Right forelimb (tissue), 1 donor: ENCODE results near the gene NUDC.
"Not testable (repeated sequence)": the region's sequence is repeated elsewhere in the genome, so short reads cannot be mapped to it uniquely, and the experiment has no call there.

Source experiments
- DNase-seq: peaks from one replicate; pipeline ENCODE4 v3.0.0-alpha.2; 2018

The NUDC gene

DNA sequence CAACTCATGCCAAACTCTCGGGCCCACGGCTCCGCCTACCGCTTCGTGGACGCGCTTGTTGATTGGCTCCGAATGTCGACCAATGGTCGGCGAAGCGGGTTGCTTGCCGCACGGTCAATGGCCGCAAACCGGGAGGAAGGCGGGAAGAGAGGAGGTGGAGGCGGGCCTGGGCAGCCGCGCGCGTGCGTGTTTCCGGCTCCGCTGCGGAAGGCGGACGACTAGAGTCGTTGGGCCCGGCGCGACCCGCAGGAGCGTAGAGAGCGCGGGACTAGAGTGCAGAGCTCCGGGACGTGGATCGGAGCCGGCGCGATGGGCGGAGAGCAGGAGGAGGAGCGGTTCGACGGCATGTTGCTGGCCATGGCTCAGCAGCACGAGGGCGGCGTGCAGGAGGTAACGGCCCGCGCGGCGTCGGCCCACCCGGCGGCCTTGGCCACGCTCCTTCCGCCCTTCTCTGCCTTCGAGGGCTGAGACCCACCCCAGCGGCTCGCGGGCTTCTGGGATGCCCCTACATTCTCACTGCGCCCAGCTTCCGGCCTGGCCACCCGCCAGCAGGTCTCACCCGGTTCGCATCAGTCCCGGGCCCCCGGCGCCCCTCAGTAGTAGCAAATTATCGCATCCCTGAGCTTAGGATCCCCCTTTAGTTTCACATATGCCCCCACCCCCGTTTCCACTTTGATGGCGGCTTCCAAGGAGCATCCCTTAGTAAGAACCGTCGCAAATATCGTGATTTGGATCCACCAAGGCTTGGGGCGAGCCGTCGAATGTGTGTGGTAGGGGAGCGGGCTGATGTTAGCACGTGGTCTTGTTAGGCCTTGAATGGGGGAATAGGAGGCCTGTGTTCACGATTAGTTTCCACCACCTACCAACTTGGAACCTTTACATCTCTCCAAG, at the start of gene NUDC:
Gene NUDC (plus strand): TSS at position 204 of the 891 bp plus-strand sequence. CDS start 106 bp downstream, at position 310.
- DNase-seq = peak; percentile 96

DNA sequence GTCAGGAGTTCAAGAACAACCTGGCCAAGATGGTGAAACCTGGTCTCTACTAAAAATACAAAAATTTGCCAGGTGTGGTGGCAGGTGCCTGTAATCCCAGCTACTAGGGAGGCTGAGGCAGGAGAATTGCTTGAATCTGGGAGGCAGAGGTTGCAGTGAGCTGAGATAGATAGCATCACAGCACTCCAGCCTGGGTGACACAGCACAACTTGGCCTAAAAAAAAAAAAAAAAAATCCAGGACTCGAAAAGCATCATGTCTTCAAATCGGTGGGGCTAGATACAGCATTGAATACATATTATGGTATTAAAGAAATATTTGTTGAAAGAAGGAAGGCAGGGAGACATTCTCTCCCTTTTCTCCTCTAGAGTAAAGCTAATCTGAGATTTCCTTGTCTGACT, 48.4 kb upstream of the NUDC start:
- not testable (repeated sequence) for DNase-seq

- DNase-seq = no peak
Observed at GRCh38 chr1:26874896-26875295, 46.6 kb upstream of the NUDC start.

DNA sequence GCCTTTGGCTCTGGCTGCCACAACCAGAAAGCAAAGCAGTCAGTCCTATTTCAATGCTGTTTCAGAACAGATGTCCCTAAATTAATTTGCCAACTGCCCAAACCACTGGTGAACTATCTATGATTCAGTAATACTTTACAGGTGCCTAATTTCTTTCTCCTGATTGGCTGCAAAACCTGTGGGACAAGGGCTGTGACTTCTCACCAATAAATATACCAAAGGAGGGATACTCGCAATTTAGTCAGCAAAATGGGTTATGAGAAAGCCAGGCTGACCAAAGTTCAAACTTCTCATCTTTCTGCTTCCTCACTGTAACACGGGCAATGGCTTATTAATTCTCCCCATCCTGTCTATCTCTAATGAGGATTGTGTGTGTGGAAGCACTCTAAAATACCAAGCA, 44.2 kb upstream of the NUDC start:
- DNase-seq = no peak

DNA sequence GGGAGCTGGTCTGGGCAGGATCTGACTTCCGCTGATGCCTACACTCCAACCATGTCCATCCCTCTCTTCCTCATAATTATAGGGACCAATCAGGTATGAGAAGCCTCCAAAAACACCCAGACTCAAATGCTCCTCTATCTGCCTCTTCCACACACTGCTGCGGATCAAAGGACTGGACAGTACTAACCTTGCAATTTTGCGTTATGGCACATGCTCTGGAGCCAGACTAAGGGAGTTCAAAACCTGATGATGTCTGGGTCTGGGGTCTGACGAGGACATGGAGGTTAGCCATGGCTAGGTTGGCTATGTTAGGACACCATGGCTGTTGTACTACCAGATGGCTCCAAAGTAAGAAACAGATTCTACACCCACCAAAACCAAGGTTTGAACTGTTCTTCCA, 41.8 kb upstream of the NUDC start:
- DNase-seq = no peak

- not testable (repeated sequence) for DNase-seq
Observed at GRCh38 chr1:26881611-26882010, 39.9 kb upstream of the NUDC start.

DNA sequence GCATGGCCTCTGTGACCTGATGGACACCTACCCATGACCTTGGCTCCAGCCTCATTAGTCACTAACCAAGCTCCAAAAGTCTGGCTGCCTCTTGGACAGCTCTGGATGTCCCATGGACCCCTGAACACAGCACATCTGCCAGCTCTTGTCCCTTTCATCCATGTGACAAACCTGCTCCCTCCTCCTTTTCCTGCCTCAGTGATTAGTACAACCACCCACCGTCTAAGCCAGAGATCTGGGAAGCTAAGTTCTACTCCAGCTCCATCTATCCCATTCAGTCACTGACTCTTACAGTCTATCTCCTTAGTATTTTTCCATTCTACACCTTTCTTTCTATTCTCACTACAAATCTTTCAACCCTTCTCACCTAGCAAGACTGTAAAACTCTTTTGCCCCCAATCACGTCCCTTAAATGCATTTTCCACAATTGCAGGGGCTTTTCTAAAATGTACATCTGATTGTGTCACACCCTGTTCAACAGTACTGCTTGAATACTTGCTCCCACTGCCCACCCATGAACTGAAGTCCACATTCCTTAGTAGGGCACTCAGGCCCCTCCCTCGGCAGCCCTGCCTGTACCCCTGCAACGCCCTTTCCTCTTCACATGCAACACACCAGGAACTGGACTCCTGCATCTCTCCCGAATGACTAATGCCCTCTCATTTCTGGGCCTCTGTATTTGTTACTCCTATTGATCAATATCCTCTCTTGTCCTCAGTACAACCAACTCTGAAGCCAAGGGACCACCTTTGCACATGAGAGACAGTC, 38.7 kb upstream of the NUDC start:
- DNase-seq = no peak

DNA sequence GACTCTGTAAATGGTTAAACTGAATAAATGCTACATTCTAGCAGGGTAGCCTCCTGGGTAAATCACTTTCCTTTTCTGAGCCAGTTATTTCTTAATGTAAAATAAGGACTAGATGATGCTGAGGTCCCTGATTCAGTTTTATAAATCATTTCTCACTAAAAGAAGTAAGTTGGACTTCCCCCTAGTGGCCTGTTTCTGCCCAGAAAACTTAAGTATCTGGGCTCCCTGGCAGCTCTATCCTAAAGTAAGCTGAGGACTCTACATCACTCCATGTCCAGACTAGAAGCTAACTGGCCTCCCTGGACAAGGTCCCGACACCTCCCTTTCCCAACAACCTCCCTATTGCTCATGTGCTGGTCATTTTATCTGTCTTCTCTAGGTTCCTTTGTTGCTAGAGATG, 34.4 kb upstream of the NUDC start:
- DNase-seq = no peak

- no peak for DNase-seq
Observed at GRCh38 chr1:26888231-26888630, 33.3 kb upstream of the NUDC start.

- DNase-seq = peak; percentile 87
Observed at GRCh38 chr1:26889551-26890466, 31.7 kb upstream of the NUDC start, which contains the start of gene GPN2. GPN2 (minus strand) TSS chr1:26890283; CDS start chr1:26890096, 187 bp downstream.

GRCh38 chr1:26890467-26890796, 31.1 kb upstream of the NUDC start:
- DNase-seq = no peak

GRCh38 chr1:26894263-26894662, 27.3 kb upstream of the NUDC start:
- DNase-seq = no peak

GRCh38 chr1:26897351-26897750, 24.2 kb upstream of the NUDC start:
- no peak for DNase-seq

DNA sequence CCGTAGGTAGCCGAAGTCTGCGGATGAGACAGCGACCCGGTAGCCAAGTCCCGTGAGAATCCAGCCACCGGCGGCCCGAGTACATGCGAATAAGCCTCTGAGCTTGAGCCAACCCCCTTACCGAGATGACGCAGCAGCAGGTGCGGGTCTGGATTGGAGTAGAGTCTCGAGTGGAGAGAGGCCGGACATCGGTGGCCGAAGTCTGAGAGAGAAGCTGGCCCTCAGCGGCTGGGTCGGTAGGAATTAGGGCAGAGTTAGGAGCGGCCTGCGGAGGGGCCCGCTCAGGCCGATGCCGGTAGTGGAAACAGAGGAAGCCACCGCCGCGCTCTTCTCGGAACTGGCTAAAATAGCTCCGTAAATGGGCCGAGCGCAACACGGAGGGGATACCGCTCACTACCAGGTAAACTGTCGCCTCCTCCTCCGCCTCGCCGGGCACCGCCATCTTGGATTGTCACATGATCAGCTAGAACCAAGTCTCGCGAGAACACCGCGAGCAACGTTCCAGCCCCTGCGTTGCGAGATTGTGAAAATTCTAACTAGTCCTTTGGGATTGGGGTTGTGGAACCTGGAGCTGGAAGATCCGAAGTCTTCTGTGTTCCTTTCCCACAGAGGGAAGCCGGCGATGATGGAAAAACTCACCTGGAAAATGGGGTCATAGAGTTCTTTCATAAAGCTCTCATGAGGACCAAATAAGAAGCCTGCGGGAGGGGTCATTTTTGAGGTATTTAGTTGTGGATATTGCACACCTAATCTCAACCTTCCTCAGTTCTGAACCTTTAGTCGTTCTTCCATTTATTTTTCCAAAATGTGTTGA, 21.3 kb upstream of the NUDC start, which contains the start of gene GPATCH3:
Gene GPATCH3 (minus strand): TSS at position 467 of the 814 bp plus-strand sequence. CDS start 25 bp downstream, at position 442.
- DNase-seq = peak; percentile 95

GRCh38 chr1:26900815-26901511, 20.6 kb upstream of the NUDC start:
- no peak for DNase-seq

- no peak for DNase-seq
Observed at GRCh38 chr1:26907071-26907917, 14.2 kb upstream of the NUDC start.

DNA sequence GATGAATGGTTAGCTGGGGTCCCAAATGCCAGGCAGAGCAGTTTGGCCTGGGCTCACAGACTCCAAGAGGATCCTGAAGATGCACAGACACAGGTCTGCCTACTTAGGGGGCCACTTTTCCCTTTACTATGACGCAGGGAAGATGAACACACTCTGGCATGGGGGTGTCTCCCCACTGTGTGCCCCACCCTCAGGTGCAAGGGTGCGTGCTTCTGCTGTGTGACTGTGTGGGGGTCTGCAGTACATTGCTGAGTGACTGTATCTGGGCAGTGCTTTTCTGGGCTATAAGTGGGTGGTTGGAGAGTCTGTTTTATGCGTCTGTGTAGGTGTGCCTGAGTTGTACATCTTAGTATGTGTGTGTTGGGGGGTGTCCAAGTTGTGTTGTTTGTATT, 11.6 kb upstream of the NUDC start:
- no peak for DNase-seq

- DNase-seq = no peak
Observed at GRCh38 chr1:26910343-26911160, 11.0 kb upstream of the NUDC start.
